Adrenal gland (tissue), 12 donors: ENCODE data around the gene MTMR6. TPM values are rescaled to one million over a fixed set of nuclear protein-coding genes. Genes with fewer than 3 reads are reported as not detected.

Experiments used
- DNase-seq, 7 donors: peaks; one replicate each; pipeline ENCODE4 v3.0.0-alpha.2; 2019 to 2020
- H3K27ac ChIP-seq, 5 donors: fragments of 200-600 bp; sonication (generic) in 4 of 5; 1 replicate in 3 of 5; 2 replicates in 2 of 5; pipeline versions ENCODE4 v1.5.1 to v1.8.0; 2016 to 2020; ENCODE audit warnings: mild to moderate bottlenecking in 1 of 5
- H3K27me3 ChIP-seq: fragments of 200-600 bp; 2 replicates; pipeline ENCODE4 v1.8.0; 2021
- H3K36me3 ChIP-seq, 2 donors: fragments of 200-600 bp; replicated peaks in 1 of 2; 1 replicate in 1 of 2; 2 replicates in 1 of 2; pipeline versions ENCODE4 v1.5.1 to v1.8.0; 2018 to 2022
- H3K4me1 ChIP-seq, 2 donors: fragments of 200-600 bp; replicated peaks in 1 of 2; 1 replicate in 1 of 2; 2 replicates in 1 of 2; pipeline versions ENCODE4 v1.5.1 to v1.8.0; 2018 to 2021
- H3K4me3 ChIP-seq, 4 donors: fragments of 200-600 bp; sonication (generic) in 3 of 4; one replicate each; pipeline ENCODE4 v1.5.1; 2016 to 2018
- H3K9me3 ChIP-seq, 3 donors: fragments of 200-600 bp; sonication (generic) in 1 of 3; replicated peaks in 1 of 3; 1 replicate in 2 of 3; 2 replicates in 1 of 3; pipeline versions ENCODE4 v1.5.1 to v1.8.0; 2016 to 2021
- POLR2A ChIP-seq, 2 donors: fragments of 450-650 bp; IDR thresholded peaks; one replicate each; pipeline ENCODE4 v1.6.1; 2017; ENCODE audit warnings: antibody characterized with exemption in 2 of 2, mild to moderate bottlenecking in 2 of 2, moderate library complexity in 1 of 2
- WGBS, 4 donors: extraction: QIAGEN DNeasy Blood & Tissue Kit in 2 of 4; methylation state at CpG; one replicate each; pipeline versions ENCODE4 v1.1.5 to v1.1.7; 2013 to 2017; 5-methylcytosine and 5-hydroxymethylcytosine counted together
- intact Hi-C, 2 donors: fragments of 100-400 bp; cut with DNase I; formaldehyde crosslinking; loops; one replicate each; pipeline versions ENCODE4 v1.14.1 to v1.15.0; 2022 to 2023
- polyA plus RNA-seq, 3 donors: library from polyadenylated mRNA; stranded (reverse); fragments of 200-250 nt in 2 of 3; fragments of 350-450 nt in 1 of 3; fragmentation: Illumina TruSeq in 1 of 3; extraction: RNeasy Lipid Tissue Mini Kit (QIAGEN cat#74804) in 1 of 3; gene quantifications; one replicate each; pipeline ENCODE4 v1.2.3, GENCODE V29; 2013 to 2014
- total RNA-seq, 9 donors: library from RNA; depleted of rRNA in 4 of 9; stranded (reverse); fragments of >200 nt in 4 of 9; fragments of 120-200 nt in 1 of 9; fragmentation: NEBNext Ultra II Directional in 1 of 9; extraction: Animal tissue kit (Norgen Biotek cat#: 25700) in 1 of 9; gene quantifications; one replicate each; pipeline versions ENCODE4 v1.1.0 to v1.2.4, GENCODE V29; 2013 to 2023
- TF ChIP-seq, protein P1 (sequence below), 6 experiments: fragments of 450-650 bp in 4 of 6; fragments of 200-600 bp in 2 of 6; sonication (generic) in 1 of 6; IDR thresholded peaks; 1 replicate in 5 of 6; 2 replicates in 1 of 6; pipeline versions ENCODE4 v1.5.1 to v1.8.0; 2016 to 2021; ENCODE audit warnings: antibody characterized with exemption in 6 of 6, mild to moderate bottlenecking in 2 of 6, moderate library complexity in 1 of 6
- donor health status: healthy with polysubstance abuse.
- donor health status: Bipolar disorder and iron deficiency.
- donor health status: DM: yes; HTN: yes; CAD: no.
- donor health status: DM: no; HTN: no; CAD: no.
- donor health status: DM: no; HTN: no; CAD: no.
- donor health status: DM: yes; HTN: yes; CAD: no.

MTMR6 gene
- total and polyA plus RNA-seq, 12 donors: 6.0 to 57.2 (median 36.1) TPM

DNA sequence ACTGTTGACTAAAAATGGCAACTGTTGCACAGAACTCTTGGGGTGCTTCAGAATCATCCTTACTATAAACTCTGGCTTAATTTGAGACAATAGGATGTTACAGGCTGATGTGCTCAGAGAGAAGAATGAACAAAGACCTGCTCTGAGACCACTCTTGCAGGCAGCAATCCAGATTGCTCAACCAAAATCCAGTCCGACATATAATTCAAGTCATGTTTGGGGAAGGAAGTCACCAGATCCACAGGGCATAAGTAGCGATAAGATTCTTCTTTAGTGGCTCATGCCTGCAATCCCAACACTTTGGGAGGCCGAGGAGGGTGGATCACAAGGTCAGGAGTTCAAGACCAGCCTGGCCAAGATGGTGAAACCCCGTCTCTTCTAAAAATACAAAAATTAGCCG, 20.6 kb downstream of the MTMR6 start:
- Histone ChIP-seq H3K4me1 (peaks cover 34 to 45% of the 10 kb centered on the region in 2 donors), H3K4me3 (no peak overlapping the region), H3K36me3 (peaks cover 0 to 14% of the 10 kb centered on the region in 2 donors), H3K27ac (peak overlapping the region in 3 of 5 donors; percentile 60 to 77 (median 71)), H3K27me3 (no peaks in the 10 kb centered on the region), H3K9me3 (no peaks in the 10 kb centered on the region)
- 42 to 77% (median 69%) methylated on average over 3 to 5 of the region's 5 CpGs for WGBS, 4 donors
- DNase-seq: no peak
- TF ChIP-seq, protein P1, sequence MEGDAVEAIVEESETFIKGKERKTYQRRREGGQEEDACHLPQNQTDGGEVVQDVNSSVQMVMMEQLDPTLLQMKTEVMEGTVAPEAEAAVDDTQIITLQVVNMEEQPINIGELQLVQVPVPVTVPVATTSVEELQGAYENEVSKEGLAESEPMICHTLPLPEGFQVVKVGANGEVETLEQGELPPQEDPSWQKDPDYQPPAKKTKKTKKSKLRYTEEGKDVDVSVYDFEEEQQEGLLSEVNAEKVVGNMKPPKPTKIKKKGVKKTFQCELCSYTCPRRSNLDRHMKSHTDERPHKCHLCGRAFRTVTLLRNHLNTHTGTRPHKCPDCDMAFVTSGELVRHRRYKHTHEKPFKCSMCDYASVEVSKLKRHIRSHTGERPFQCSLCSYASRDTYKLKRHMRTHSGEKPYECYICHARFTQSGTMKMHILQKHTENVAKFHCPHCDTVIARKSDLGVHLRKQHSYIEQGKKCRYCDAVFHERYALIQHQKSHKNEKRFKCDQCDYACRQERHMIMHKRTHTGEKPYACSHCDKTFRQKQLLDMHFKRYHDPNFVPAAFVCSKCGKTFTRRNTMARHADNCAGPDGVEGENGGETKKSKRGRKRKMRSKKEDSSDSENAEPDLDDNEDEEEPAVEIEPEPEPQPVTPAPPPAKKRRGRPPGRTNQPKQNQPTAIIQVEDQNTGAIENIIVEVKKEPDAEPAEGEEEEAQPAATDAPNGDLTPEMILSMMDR (IDR thresholded peaks at IDR 0.05): no peak
- no peak for TF ChIP-seq POLR2A (IDR thresholded peaks at IDR 0.05)
- intact Hi-C loops: no loop called here

DNA sequence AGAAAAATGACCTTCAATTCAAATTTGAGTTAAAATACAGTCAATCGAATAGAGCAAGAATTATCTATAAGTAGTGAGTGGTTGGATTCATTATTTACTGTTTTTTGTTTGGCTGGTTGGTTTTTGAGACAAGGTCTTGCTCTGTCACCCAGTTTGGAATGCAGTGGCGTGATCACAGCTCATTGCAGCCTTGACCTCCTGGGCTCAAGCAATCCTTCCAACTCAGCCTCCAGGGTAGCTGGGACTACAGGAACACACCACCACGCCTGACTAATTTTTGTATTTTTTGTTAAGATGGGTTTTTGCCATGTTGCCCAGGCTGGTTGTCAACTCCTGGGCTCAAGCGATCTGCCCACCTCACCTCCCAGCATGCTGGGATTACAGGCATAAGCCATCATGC, 25.0 kb downstream of the MTMR6 start:
- Histone ChIP-seq H3K4me3 (no peak overlapping the region), H3K36me3 (peaks cover 0 to 45% of the 10 kb centered on the region in 2 donors), H3K27ac (peak overlapping the region in 3 of 5 donors; percentile 28 to 53 (median 37)), H3K4me1 (peaks cover 25 to 34% of the 10 kb centered on the region in 2 donors), H3K9me3 (no peaks in the 10 kb centered on the region), H3K27me3 (no peaks in the 10 kb centered on the region)
- WGBS, 4 donors: 53 to 79% (median 63%) methylated on average over 4 of the region's 4 CpGs
- DNase-seq: peak; percentile 49 to 80 (median 71)
- TF ChIP-seq, protein P1 (IDR thresholded peaks at IDR 0.05): no peak
- no peak for TF ChIP-seq POLR2A (IDR thresholded peaks at IDR 0.05)
- intact Hi-C loops: no loop called here

DNA sequence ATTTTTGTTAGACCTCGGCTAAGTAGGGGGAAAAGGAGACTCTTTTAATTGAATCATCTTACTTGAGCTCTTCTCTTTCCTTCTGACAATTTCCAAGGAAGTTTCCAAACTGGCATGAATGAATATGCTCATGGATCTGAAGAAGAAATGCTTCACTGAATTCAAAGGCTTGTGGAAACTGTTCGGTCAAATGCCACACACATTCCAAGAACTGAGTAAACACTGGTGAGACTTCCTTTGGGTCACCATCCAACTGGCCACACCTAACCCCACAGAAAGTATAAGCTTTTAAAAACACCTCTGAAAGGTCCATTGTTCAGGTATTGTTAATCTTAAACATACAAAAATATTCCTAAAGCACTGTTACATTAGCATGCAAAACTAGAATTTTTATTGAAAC, 33.6 kb downstream of the MTMR6 start:
- WGBS, 4 donors: 87 to 93% (median 90%) methylated on average over 2 of the region's 2 CpGs
- H3K4me3 ChIP-seq: no peak overlapping the region
- TF ChIP-seq, protein P1 (IDR thresholded peaks at IDR 0.05): no peak
- no peak for TF ChIP-seq POLR2A (IDR thresholded peaks at IDR 0.05)
- peaks cover 0 to 3% of the 10 kb centered on the region in 2 donors for H3K4me1 ChIP-seq
- H3K27me3 ChIP-seq: no peaks in the 10 kb centered on the region
- intact Hi-C loops: no loop called here
- H3K27ac ChIP-seq: no peak overlapping the region
- H3K36me3 ChIP-seq: peaks cover 0 to 50% of the 10 kb centered on the region in 2 donors
- DNase-seq: no peak
- H3K9me3 ChIP-seq: no peaks in the 10 kb centered on the region

DNA sequence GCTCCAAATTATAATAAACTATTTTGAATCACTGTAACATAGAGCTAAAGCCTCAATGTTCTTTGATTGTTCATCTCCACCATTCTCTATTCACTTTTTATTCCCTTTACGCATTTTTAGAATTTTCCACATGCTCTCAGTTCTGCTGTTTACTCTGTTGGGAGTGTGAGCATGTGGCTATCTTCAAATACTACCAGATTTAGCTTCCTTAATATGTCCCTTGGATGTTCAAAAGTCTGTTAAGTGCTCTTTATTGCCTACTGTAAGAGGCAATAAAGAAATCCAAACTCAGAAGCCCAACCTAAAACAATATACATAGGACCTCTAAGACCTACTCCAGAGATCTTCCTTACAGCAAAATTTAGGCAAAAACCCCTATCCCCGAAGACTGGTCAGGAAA, 34.5 kb downstream of the MTMR6 start:
- H3K4me3 ChIP-seq: no peak overlapping the region
- no peaks in the 10 kb centered on the region for H3K27me3 ChIP-seq
- H3K9me3 ChIP-seq: no peaks in the 10 kb centered on the region
- WGBS, 4 donors: 86 to 96% (median 91%) methylated on average over 2 of the region's 2 CpGs
- H3K4me1 ChIP-seq: peaks cover 0 to 3% of the 10 kb centered on the region in 2 donors
- intact Hi-C loops: no loop called here
- no peak overlapping the region for H3K27ac ChIP-seq
- DNase-seq: no peak
- TF ChIP-seq, protein P1 (IDR thresholded peaks at IDR 0.05): no peak
- TF ChIP-seq POLR2A (IDR thresholded peaks at IDR 0.05): no peak
- H3K36me3 ChIP-seq: peaks cover 0 to 42% of the 10 kb centered on the region in 2 donors
